Left ventricle myocardium inferior (tissue), 1 donor: Measurements from ENCODE around the gene IQCE. TPM values are rescaled to one million over a fixed set of nuclear protein-coding genes. Genes with fewer than 3 reads are reported as not detected.
"Not testable (repeated sequence)": the region's sequence is repeated elsewhere in the genome, so short reads cannot be mapped to it uniquely, and the experiment has no call there.

Source experiments
- DNase-seq: peaks from one replicate; pipeline ENCODE4 v3.0.0-alpha.2; 2020
- H3K27ac ChIP-seq: fragments of 200-600 bp; replicated peaks from 2 replicates; pipeline ENCODE4 v1.8.0; 2021
- H3K27me3 ChIP-seq: fragments of 200-600 bp; 2 replicates; pipeline ENCODE4 v1.8.0; 2021; ENCODE audit warnings: low read depth
- H3K36me3 ChIP-seq: fragments of 200-600 bp; 2 replicates; pipeline ENCODE4 v1.8.0; 2021
- H3K4me1 ChIP-seq: fragments of 200-600 bp; 2 replicates; pipeline ENCODE4 v1.8.0; 2021
- H3K4me3 ChIP-seq: fragments of 200-600 bp; 2 replicates; pipeline ENCODE4 v1.8.0; 2021; ENCODE audit warnings: mild to moderate bottlenecking, moderate library complexity
- H3K9me3 ChIP-seq: fragments of 200-600 bp; replicated peaks from 2 replicates; pipeline ENCODE4 v1.8.0; 2021
- CTCF ChIP-seq: fragments of 200-600 bp; IDR thresholded peaks from 2 replicates; pipeline ENCODE4 v1.8.0; 2021; ENCODE audit warnings: antibody characterized with exemption, mild to moderate bottlenecking, borderline replicate concordance
- intact Hi-C: fragments of 100-400 bp; cut with micrococcal nuclease; formaldehyde crosslinking; loops from one replicate; pipeline ENCODE4 v1.11.0; 2022
- total RNA-seq: library from RNA; stranded (reverse); fragmentation: NEBNext Ultra II Directional; extraction: Animal tissue kit (Norgen Biotek cat#: 25700); gene quantifications from one replicate; pipeline ENCODE4 v1.2.1, GENCODE V29; 2021
- donor health status: DM: no; HTN: yes; CAD: no; lungs with severe emphysema.

Gene IQCE
- total RNA-seq, 1 donor from 2014 or later = 11.5 TPM

- no peak for TF ChIP-seq CTCF
- intact Hi-C loops = no loop called here
- Histone ChIP-seq H3K4me1 (no peaks in the 10 kb centered on the region), H3K27ac (no peak overlapping the region), H3K36me3 (peaks cover 60% of the 10 kb centered on the region), H3K9me3 (no peaks in the 10 kb centered on the region), H3K4me3 (no peak overlapping the region), H3K27me3 (no peaks in the 10 kb centered on the region)
- DNase-seq = no peak
Observed at GRCh38 chr7:2587778-2588177, 29.0 kb downstream of the IQCE start.

- intact Hi-C loops = no loop called here
- peaks cover 69% of the 10 kb centered on the region for H3K36me3 ChIP-seq
Observed at GRCh38 chr7:2589341-2589740, 30.6 kb downstream of the IQCE start.

GRCh38 chr7:2589941-2590340 lies 31.2 kb downstream of the IQCE start:
- H3K9me3 ChIP-seq, DNase-seq, H3K27ac ChIP-seq, intact Hi-C loops, H3K4me3 ChIP-seq, H3K27me3 ChIP-seq, H3K4me1 ChIP-seq: not testable (repeated sequence)
- peaks cover 69% of the 10 kb centered on the region for H3K36me3 ChIP-seq

More at GRCh38 chr7:2589341-2589740, 30.6 kb downstream of the IQCE start:
- no peak for TF ChIP-seq CTCF
- H3K27ac ChIP-seq = no peak overlapping the region
- no peaks in the 10 kb centered on the region for H3K27me3 ChIP-seq
- H3K4me1 ChIP-seq = no peaks in the 10 kb centered on the region
- no peak for DNase-seq
- no peaks in the 10 kb centered on the region for H3K9me3 ChIP-seq
- H3K4me3 ChIP-seq = no peak overlapping the region

GRCh38 chr7:2592375-2592865 lies 33.6 kb downstream of the IQCE start:
- intact Hi-C loops = no loop called here
- Histone ChIP-seq H3K9me3 (no peaks in the 10 kb centered on the region), H3K27ac (no peak overlapping the region), H3K4me3 (no peak overlapping the region), H3K36me3 (peaks cover 73% of the 10 kb centered on the region), H3K27me3 (no peaks in the 10 kb centered on the region), H3K4me1 (no peaks in the 10 kb centered on the region)
- DNase-seq = no peak
- TF ChIP-seq CTCF = no peak

GRCh38 chr7:2593036-2593727 lies 34.4 kb downstream of the IQCE start:
- Histone ChIP-seq H3K36me3 (peaks cover 75% of the 10 kb centered on the region), H3K4me3 (no peak overlapping the region), H3K4me1 (no peaks in the 10 kb centered on the region), H3K9me3 (no peaks in the 10 kb centered on the region), H3K27me3 (no peaks in the 10 kb centered on the region), H3K27ac (no peak overlapping the region)
- intact Hi-C loops = no loop called here
- no peak for DNase-seq
- TF ChIP-seq CTCF = no peak

- TF ChIP-seq CTCF = no peak
- H3K27me3 ChIP-seq = no peaks in the 10 kb centered on the region
- peaks cover 87% of the 10 kb centered on the region for H3K36me3 ChIP-seq
- intact Hi-C loops = no loop called here
- no peak for DNase-seq
- no peaks in the 10 kb centered on the region for H3K9me3 ChIP-seq
- H3K4me1 ChIP-seq = no peaks in the 10 kb centered on the region
- no peak overlapping the region for H3K27ac ChIP-seq
- H3K4me3 ChIP-seq = no peak overlapping the region
Observed at GRCh38 chr7:2594599-2594998, 35.8 kb downstream of the IQCE start.
